SIG-M5 treated with dmso at 0.1 percent for 504 hours (cell line): Measurements from ENCODE around the gene ERN1.
A peak's percentile ranks its signal among the peaks of the same experiment; 100 is the strongest.
"Not testable (repeated sequence)": the region's sequence is repeated elsewhere in the genome, so short reads cannot be mapped to it uniquely, and the experiment has no call there.

Experiments used
- DNase-seq: peaks from one replicate; lab custom pipeline; 2025; ENCODE audit not compliant: unreplicated experiment; lab: John Stamatoyannopoulos, UW

ERN1 gene

DNA sequence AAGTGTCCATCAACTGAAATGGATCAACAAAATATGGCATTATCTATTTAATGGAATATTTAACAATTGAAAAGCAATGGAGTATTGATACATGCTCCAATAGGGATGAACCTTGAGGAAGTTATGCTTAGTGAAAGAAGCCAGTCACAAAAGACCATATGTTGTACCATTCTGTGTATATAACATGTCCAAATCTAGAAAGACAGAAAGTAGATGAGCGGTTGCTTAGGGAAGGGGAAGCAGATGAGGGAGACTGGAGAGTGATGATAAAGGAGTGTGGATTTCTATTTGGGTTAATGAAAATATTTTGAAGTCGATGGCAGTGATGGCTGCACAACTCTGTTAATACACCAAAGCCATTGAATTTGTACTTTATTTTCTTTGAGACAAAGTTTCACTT, 8.5 kb upstream of the ERN1 start:
- DNase-seq = no peak

DNA sequence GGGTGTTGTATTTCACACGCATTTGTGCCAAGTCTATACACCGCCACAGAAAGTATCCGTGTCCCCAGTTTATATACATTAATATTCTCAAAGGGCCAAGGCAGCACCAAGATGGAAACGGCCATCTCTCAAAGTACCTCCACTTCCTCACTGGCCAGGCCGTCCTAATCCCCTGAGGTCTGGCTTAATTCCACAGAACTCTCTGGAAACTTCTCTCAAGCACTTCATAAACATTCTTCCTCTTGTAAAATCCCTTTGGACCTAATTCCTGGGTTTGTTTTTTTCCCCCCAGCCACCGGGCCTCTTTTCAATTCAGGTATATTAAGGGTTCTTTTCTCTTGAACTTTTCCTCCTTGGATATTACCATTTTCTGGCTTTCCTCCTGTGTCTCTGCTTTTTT, 5.1 kb upstream of the ERN1 start:
- no peak for DNase-seq

DNA sequence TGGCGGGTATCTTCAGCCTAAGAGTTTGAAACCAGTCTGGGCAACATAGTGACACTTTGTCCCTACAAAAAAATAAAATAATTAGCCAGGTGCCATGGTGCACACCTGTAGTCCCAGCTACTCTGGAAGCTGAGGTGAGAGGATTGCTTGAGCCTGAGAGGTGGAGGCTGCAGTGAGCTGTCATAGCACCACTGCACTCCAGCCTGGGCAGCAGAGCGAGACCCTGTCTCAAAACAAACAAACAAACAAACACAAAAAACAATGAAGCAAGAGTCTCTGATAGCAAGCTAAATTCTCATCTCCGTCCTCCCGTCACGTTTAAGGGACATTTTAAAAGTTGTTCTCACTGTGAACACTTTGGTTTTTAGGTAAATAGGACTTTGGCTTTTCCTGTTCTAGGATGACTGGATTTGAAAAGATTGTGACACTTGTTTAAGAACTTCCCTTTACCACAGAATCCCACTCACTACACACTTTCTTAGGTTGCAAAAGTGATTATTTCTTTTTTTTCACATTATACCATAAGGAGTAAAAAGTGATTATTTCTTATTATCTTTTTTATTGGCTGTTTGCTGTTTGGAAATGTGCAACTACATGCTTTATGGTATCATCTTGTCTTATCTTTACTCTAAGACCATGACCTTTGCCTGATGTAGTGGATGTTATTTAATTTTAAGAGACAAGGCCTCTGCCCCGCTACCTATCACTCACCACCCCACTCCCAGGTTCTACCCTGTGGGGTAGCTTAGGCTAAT, 4.4 kb upstream of the ERN1 start:
- DNase-seq = no peak

DNA sequence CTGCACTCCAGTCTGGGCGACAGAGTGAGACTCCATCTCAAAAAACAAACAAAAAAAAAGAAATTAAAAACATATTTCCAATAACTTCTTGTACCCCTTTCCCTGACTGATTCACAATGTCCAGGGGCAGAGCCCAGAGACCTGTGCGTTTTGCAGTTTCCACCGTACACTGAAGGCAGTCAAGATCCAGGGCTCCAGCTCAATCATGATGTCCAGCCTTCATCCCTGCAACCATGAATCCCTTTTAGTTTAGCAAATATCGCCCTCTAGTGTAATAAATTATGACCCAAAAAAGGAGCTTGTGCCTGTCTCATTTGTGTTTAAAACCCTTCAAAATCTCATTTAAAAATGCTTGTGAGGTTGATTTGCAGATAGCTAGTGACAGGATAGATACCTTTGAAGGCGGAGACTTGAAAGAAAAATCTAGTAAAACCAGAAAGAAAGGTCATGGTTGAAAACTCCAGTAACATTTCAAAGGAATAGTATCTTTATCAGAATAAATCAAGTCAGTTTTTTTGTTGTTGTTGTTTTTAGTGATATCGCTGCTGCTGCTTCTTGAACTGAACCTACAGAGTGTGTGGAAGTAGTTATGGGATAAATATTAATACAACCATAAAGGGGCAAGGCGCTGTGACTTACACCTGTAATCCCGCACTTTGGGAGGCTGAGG, 3.7 kb upstream of the ERN1 start:
- peak; percentile 88 for DNase-seq

DNA sequence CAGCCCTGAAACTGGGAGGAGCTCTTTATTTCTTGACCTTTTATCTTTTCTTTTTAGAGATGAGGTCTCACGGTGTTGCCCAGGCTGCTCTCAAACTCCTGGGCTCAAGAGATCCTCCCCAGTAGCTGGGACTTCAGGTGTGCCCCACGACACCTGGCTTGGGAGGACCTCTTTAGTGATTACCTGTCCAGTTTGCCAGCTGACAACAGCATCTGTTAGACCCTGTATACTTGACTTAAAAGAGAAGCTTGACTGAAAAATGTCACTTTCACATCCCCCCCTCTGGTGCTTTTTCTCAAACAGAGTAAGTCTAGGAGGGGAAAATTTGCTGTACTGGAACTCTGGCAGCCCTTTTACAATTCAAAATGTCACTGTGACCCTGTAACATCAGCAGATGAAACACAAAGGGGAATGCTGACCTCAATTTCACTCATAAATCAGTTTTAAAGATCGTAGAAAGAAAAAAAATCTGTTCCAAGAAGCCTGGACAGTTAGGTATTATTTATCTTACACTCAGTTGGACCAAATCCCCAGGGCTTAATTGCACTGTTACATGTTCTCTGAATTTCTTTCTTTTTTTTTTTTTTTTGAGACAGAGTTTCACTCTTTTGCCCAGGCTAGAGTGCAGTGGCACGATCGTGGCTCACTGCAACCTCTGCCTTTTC, 1.8 kb upstream of the ERN1 start:
- no peak for DNase-seq

DNA sequence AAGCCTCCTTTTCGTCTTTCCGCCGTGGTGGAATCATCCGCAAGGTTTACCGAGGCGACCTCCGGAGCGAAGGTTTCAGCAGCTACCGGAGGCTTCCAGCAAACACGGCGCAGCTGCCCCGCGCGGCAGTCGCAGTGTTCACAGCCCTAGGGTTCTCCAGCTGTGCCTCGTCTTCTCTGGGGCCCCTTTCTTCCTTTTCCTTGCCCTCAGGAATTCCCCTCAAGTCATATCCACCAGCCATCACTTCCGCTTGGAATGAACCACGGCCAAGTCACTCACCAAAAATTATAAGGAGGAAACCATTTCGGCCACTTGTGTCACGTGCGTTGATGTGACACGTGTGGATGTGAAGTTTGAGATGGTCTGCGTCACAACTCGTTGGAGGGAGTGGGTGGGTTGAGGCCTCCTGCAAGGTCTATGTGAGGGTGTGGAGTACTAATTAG, 636 bp upstream of the ERN1 start:
- no peak for DNase-seq

DNA sequence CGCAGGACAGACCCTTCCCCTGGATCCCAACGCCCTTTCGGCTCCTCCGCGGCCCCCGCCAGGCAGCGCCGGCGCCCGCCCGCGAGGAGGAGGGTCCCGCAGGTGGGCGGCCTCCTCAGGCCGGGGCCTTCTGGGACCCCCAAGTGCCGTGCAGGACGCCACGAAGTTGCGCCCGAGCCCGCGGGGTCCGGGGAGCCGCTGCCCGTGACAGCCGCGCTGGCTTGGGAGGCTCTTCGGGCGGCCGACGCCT, 504 bp downstream of the ERN1 start:
- no peak for DNase-seq

DNA sequence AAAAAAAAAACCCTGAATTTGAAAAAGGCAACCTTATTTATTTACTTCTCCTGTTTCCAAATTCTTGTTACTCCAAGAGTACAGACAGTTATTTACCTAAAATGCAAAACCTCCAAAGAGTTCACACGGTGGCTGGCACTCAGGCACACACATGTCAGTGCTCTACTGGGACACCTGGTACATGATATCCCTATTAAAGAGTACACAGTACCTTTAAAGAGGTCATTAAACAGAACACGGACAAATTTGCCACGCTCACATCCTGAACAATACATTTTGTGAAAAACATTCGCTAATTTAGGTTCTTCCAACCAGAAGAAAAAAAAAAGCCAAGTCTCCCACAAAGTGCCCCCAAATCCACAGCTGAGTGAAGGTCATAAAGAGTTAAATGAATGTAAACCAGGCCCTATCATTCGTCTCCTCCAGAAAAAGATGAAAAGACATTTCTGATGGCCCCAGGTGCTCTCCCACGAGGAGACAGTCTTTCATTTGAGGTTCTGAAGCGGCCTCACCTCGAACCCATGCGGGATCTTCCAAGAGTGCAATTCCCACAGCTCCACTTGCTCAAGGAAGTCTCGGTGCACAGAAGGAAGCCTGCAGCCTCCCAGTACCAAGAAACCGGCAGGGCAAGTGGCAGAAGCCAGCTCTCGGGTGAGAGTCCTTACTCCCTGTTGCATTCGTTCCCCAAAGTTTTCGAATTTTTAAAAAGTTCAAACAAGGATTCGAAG, 993 bp downstream of the ERN1 start:
- peak; percentile 65 for DNase-seq

DNA sequence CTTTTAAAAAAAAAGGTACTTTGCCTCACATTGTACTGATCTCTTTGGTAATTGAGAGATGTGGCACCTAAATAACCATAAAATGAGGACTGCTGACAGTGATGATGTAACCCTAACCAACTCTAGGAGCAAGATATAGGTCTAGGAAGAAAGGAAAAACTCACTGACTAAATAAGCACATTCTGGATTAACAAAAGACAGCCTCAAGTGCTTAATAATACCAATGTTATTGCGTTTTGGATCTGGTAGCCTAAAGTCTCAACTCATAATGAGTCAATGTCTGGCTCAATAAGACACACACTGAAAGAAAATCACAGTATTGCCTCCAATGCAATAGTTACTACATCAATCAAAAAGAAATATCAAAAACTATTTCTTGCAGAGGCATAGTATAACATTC, 3.0 kb downstream of the ERN1 start:
- no peak for DNase-seq

DNA sequence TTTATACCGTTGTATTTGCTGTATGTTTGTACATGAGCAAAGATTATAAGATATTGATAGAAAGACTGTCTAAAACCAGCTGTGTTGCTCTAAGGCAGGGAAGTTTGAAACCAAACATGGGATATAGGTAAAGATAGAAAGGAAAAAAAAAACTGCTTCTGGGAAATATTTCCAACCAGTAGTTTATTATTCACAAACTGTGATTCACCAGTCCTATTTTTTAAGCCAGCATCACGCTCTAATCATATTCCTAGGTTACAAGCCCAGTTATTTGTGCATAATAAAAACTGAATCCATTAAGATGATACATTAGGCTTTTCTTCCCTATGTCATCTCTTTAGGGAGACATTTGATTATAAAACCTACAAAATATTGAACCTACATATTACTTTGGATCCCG, 4.0 kb downstream of the ERN1 start:
- DNase-seq = no peak

DNA sequence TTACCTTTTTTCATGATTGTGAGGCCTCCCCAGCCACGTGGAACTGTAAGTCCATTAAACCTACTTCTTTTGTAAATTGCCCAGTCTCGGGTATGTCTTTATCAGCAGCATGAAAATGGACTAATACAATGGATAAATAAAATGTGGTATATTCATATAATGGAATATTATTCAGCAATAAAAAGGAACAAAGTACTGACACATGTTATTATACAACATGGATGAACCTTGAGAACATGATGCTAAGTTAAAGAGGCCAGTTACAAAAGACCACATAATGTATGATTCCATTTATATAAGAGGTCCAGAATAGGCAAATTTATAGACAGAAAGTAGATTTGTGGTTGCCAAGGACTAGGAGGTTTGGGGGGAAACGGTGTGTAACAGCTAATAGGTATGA, 5.3 kb downstream of the ERN1 start:
- DNase-seq = no peak

DNA sequence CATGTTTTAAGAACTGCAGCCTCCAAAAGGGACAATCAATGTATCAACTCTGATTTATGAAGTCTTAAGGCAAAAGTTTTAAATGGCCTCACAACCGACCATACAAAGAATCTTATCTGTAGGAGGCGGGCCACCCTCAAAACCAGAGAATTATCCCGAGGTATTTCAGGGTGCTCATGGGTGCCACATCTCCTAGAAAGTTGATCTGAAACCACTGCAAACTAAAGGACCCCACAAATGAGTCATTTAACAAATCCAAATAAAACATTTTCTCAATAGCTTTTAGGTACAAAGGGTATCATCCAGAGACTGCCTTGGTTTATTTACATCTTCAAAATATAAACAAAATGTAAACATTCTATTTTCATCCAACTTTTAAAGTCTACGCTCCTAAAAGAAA, 6.8 kb downstream of the ERN1 start:
- no peak for DNase-seq

DNA sequence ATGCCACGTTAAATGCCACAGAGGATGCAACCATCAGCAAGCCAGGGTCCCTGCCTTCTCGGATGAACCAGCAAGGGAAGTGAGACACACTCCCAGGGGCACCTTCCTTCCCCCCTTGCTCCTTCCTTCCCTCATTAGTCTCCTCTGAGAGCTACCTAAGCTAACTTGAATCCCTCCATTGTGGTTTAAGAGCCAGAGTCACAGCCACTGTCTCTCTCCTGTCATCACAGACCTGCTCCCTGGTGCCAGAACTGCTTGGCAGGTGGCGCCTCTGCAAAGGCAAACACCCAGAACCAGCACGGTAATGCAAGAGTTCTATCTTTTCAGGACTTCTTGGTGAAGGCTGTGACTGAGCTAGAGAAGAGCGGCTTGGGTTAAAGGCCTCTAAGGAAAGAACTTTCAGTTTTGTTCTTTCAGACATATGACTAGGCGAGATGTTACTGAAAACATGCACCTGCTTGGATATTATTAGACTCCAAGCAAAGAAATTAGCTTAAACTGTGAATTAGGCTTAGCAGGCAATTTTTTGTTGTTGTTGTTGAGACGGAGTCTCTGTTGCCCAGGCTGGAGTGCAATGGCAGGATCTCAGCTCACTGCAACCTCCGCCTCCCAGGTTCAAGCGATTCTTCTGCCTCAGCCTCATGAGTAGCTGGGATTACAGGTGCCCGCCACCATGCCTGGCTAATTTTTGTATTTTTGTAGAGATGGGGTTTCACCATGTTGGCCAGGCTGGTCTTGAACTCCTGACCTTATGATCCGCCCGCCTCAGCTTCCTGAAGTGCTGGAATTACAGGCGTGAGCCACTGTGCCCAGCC, 8.8 kb downstream of the ERN1 start:
- DNase-seq = not testable (repeated sequence)

DNA sequence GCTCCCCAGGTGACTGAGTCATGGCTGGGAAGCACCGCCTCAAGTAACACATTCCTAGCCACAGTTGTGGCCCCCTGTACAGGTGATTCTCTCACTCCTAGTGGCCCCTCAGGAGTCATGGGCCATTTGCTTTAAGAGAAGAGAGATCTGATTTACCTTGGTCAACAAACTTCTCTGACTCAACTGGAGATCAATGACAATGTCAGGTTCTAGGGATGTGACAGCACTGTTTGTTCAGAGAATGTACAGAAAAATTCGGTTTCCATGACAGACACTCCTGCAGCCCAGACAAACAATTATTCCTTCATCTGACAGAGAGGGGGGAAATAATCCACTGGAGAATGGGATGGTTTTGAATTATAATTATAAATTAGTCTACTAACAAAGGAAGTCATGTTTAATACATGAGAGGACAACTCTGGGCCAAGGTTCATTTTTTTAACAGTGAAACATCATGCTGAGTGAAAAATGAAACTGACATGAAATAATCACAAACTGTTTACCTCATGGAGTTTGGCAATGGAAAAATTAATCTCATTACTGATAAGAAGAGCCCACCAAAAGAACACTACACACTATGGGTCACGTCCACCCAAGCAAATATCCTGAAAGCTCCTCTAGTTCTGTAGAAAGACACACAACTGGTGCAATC, 9.7 kb downstream of the ERN1 start:
- no peak for DNase-seq

DNA sequence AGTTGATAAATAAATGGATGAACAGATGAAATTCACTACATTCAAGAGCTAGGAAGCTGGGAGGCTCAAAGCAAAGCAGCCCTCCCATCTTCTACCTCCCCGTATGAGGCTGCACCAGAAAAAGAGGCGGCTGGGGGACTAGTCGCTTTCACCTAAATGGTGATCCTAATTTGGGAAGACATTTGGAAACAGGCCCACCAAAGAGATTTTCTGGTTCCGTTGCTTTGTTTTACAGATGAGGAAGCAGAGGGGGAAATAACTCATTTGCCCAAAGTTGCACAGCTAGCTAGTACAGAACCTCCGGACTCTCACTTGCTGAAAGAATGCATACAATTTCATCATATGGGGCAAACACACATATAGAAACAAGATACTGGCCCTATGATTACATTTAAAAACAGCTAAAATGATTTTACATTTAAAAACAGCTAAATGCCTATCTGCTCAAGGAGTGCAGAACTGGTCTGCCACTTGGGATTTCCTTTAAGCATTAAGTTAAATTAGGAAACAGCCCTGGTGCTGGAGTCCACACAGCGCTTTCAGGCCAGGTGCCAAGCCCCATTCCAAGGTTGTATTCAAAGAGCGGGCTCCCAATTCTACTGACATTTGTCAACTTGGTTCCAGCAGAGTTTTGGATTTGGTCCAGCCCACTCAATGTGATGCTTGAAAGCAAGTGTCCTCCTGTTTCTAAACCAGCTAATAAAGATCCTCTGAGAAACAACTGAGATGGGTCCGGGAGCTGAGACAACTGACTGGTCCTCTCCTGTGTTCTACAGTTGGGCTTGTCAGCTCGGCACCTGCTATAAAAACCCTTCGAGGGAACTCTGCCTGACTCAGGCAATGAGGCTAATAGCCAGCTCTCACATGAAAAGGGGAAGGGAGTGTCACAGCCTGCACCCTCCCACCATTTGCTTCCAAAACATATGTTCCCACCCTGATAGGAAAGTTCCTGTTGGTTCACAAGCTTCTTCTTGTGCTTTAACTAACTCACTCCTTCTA, 11.7 kb downstream of the ERN1 start:
- DNase-seq = peak; percentile 59

DNA sequence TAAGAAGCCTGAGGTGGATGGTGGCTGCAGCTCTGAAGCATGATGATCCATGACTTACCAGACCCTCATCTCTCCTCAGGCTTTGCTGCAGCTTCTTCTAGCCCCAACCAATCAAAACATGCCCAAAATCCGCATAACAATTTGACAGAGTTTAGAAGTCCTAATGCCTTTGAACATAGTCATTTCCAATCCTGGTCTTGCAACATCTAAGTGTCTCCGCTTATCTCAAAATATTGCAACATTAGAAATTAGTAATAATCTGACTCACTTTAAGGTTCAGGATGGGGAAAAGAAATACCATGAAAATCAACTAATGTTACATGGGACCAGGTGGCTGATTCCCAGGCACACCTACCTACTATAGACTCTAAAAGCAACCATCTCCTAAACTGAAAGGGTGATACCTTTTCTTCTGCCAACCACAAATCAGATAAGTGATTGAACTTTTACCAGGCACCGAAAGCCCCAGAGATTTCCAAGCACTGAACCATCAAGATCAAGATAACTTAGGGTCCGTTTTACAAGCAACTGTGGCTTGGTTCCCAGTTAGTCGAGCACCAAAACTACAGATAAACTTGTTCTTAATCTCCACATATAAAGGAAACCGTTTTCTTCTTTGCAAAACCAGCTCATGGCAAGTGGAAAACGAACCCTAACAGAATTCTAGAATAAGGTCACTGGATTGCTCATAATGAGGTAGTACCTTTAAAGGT, 14.0 kb downstream of the ERN1 start:
- peak; percentile 54 for DNase-seq

DNA sequence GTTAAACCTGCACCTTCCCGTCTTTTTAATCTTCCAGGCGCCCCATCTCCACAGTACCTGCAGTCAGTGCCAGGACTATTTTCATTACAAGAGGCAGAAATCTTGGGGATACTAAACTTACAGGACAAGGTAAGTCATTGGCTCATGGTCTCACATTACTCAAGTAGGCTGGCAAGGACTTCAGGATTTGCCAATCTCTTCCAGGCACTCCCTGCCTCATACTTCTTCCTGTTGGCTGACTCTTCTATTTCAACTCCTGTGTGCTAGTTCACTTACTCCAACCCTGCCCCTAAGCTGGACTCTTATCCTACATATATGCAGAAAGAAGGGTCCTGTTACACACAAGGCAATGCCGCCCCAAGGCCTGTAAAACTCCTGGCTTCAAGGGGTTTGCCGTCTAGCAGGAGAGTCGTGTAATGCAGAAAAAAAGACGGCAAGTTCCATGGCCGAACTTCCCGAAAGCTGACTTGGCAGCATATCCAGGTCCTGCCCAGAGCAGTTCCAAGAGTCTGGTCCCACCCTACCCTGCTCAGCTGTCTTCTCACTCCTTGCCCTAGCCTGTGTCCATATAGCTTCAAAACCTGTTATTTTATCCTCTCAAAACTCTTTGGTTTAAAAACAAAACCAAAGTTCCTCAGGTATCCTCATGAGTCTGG, 14.8 kb downstream of the ERN1 start:
- no peak for DNase-seq

DNA sequence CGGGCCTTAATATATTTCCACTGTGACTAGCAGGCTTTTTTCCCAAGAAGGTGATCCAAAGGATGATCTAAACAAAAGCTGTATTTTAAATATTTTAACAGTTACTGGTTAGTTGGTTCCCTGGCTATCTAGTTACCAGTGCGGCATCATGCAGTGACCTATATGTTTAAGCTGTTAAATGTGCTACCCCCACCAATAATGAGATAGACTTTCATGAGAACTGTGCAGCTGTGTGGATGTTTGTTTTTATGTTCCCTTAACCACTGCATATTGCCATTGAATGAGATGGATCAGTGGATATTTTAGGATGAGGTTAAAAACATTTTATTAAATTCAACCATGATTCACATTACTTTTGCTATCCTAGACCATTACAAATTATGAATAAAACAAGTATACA, 16.9 kb downstream of the ERN1 start:
- DNase-seq = no peak
